ENCODE data around the gene FGF19. TPM values are rescaled to one million over a fixed set of nuclear protein-coding genes. Genes with fewer than 3 reads are reported as not detected.

FGF19 gene
- total and polyA plus RNA-seq, 9 of the 15 experiments (the other 6 are each of a cell fraction or from before 2014, with no cell fraction given) = 0.11 TPM; not detected in 8

DNA sequence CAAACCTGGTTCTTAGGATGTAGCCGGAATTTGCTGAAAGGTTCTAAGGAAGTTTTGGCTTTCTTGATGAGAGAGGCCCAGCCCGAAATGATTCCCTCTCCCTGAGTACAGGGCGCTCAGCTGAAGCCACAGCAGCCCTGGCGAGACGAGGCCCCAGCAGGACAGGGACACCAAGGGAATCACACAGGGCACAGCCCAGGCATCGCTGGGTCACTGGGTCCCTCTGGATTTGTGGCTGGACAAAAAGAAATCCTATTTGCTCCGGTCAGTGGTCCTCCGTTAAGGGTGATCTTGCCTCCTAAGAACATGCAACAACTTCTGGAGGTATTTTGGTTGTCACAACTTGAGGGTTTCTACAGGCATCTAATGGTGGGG, 6.4 kb downstream of the FGF19 start:
- POLR2A ChIA-PET = interaction anchor here (0.9 kb wide), 1 partner anchor 506 kb away, joined by 4 read pairs; no protein-coding TSS in a partner anchor
- H3K4me1 ChIP-seq (replicated peaks in 1 of 2; ENCODE audit: control insufficient read depth in 2 of 2, insufficient read depth in 2 of 2, low read length in 2 of 2) = peaks cover 2 to 12% of the 10 kb centered on the region in 2 experiments; a peak in 3 of 5 replicates
- intact Hi-C loops (cut with micrococcal nuclease) = no loop called here

More for the DNA sequence above, 6.4 kb downstream of the FGF19 start:
- Histone ChIP-seq H3K9ac (ENCODE audit: insufficient read depth in 1 of 2, low read depth in 2 of 2, low read length in 2 of 2) (no peak overlapping the region), H3K36me3 (ENCODE audit: control insufficient read depth, insufficient read depth, low read length) (no peaks in the 10 kb centered on the region), H3K79me2 (ENCODE audit: control insufficient read depth, insufficient read depth, low read length) (no peaks in the 10 kb centered on the region), H3K27ac (ENCODE audit: extremely low read depth, low read depth, low read length) (no peak overlapping the region), H3K27me3 (ENCODE audit: control insufficient read depth in 2 of 2, insufficient read depth in 2 of 2, low read length in 2 of 2) (peaks cover 28 to 48% of the 10 kb centered on the region in 2 experiments), H2AFZ (ENCODE audit: low read depth, low read length) (no peak overlapping the region), H3K4me2 (ENCODE audit: insufficient read depth, low read length) (no peak overlapping the region), H3K4me3 (no peak overlapping the region), H4K20me1 (replicated peaks; ENCODE audit: control insufficient read depth, insufficient read depth, low read length) (no peaks in the 10 kb centered on the region), H3K9me3 (replicated peaks; ENCODE audit: control insufficient read depth, insufficient read depth, low read depth, low read length) (no peaks in the 10 kb centered on the region), H3K9me1 (ENCODE audit: control insufficient read depth, insufficient read depth, low read length) (no peaks in the 10 kb centered on the region)
- WGBS (ENCODE audit: insufficient coverage, low coverage, missing lambda C conversion rate) = under 1% methylated on average over 8 of the region's 8 CpGs
- TF ChIP-seq NFIC (IDR thresholded peaks at IDR 0.05) = no peak
- no peak for TF ChIP-seq NCOR1 (IDR thresholded peaks at IDR 0.05)
- no peak for TF ChIP-seq ZNF583 (CRISPR knock-in tag; IDR thresholded peaks at IDR 0.05)
- TF ChIP-seq, protein P1, sequence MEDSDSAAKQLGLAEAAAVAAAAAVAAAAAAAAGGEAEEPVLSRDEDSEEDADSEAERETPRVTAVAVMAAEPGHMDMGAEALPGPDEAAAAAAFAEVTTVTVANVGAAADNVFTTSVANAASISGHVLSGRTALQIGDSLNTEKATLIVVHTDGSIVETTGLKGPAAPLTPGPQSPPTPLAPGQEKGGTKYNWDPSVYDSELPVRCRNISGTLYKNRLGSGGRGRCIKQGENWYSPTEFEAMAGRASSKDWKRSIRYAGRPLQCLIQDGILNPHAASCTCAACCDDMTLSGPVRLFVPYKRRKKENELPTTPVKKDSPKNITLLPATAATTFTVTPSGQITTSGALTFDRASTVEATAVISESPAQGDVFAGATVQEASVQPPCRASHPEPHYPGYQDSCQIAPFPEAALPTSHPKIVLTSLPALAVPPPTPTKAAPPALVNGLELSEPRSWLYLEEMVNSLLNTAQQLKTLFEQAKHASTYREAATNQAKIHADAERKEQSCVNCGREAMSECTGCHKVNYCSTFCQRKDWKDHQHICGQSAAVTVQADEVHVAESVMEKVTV (CRISPR knock-in tag; IDR thresholded peaks at IDR 0.05) = no peak
- no peak for TF ChIP-seq STAT5A (IDR thresholded peaks at IDR 0.05; ENCODE audit: borderline replicate concordance, low read length)
- no peak for TF ChIP-seq RBM39 (optimal IDR thresholded peaks at IDR 0.05; ENCODE audit: low read depth, low read length)
- no peak for TF ChIP-seq GATA2 (CRISPR knock-in tag; IDR thresholded peaks at IDR 0.05)
- TF ChIP-seq, protein P2, sequence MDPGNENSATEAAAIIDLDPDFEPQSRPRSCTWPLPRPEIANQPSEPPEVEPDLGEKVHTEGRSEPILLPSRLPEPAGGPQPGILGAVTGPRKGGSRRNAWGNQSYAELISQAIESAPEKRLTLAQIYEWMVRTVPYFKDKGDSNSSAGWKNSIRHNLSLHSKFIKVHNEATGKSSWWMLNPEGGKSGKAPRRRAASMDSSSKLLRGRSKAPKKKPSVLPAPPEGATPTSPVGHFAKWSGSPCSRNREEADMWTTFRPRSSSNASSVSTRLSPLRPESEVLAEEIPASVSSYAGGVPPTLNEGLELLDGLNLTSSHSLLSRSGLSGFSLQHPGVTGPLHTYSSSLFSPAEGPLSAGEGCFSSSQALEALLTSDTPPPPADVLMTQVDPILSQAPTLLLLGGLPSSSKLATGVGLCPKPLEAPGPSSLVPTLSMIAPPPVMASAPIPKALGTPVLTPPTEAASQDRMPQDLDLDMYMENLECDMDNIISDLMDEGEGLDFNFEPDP (CRISPR knock-in tag; IDR thresholded peaks at IDR 0.05) = no peak
- TF ChIP-seq ZNF324 (CRISPR knock-in tag; IDR thresholded peaks at IDR 0.05) = no peak
- no peak for TF ChIP-seq RBM17 (IDR thresholded peaks at IDR 0.05; ENCODE audit: borderline replicate concordance, low read depth, low read length)
- TF ChIP-seq ZBED1 (IDR thresholded peaks at IDR 0.05) = no peak
- no peak for TF ChIP-seq ZNF445 (CRISPR knock-in tag; IDR thresholded peaks at IDR 0.05; ENCODE audit: low read depth)
- no peak for TF ChIP-seq ZNF431 (CRISPR knock-in tag; IDR thresholded peaks at IDR 0.05)
- no peak for TF ChIP-seq BCL6 (CRISPR knock-in tag; IDR thresholded peaks at IDR 0.05)
- in situ Hi-C loops (cut with MboI) = no loop called here
- no TSS peak for BruUV-seq (replicated peaks)
- ATAC-seq = no peak
- CTCF ChIA-PET (ENCODE audit: low intra/inter-chr PET ratio) = no interaction called here
- DNase-seq (ENCODE audit: extremely low read depth in 1 of 4, low spot score in 3 of 4) = no peak
- FAIRE-seq = no peak
